ENCODE data around the gene PMM2. TPM values are rescaled to one million over a fixed set of nuclear protein-coding genes. Genes with fewer than 3 reads are reported as not detected.
"Not testable (repeated sequence)": the region's sequence is repeated elsewhere in the genome, so short reads cannot be mapped to it uniquely, and the experiment has no call there.

PMM2 gene
- total RNA-seq, 2 experiments from 2014 or later = 41.7 to 41.8 TPM

GRCh38 chr16:8831871-8832716 is 34.5 kb downstream of the PMM2 start:
- H3K27me3 Mint-ChIP-seq = no peaks in the 10 kb centered on the region
- peaks cover 29% of the 10 kb centered on the region for H3K4me1 Mint-ChIP-seq
- ChIA-PET POLR2A (interaction anchor here (1.0 to 1.3 kb wide), 2 partner anchors 31 to 36 kb away, joined by 3 to 4 read pairs; partner anchors contain the start of gene CARHSP1), CTCF (interaction anchor here (1.1 kb wide), 1 partner anchor 20 kb away, joined by 3 read pairs; no protein-coding TSS in a partner anchor)
- H3K36me3 Mint-ChIP-seq (ENCODE audit: low read depth) = peaks cover 56% of the 10 kb centered on the region
- no peak for DNase-seq
- no peak overlapping the region for H3K4me3 Mint-ChIP-seq
- H3K9me3 Mint-ChIP-seq = no peaks in the 10 kb centered on the region
- peak overlapping the region; percentile 34 for H3K27ac Mint-ChIP-seq

- Mint-ChIP-seq H3K9me3 (no peaks in the 10 kb centered on the region), H3K4me3 (no peak overlapping the region), H3K36me3 (ENCODE audit: low read depth) (peaks cover 55% of the 10 kb centered on the region), H3K27me3 (no peaks in the 10 kb centered on the region), H3K27ac (peak overlapping the region; percentile 34), H3K4me1 (peaks cover 29% of the 10 kb centered on the region)
- POLR2A ChIA-PET = interaction anchor here (1.0 to 1.3 kb wide), 2 partner anchors 32 to 36 kb away, joined by 3 to 4 read pairs; partner anchors contain the start of gene CARHSP1
- no peak for DNase-seq
- CTCF ChIA-PET = no interaction called here
These were observed 35.1 kb downstream of the PMM2 start for GRCh38 chr16:8832717-8833105.

GRCh38 chr16:8836797-8837196 is 39.2 kb downstream of the PMM2 start:
- H3K27ac Mint-ChIP-seq, CTCF ChIA-PET, H3K9me3 Mint-ChIP-seq, DNase-seq, H3K4me3 Mint-ChIP-seq, POLR2A ChIA-PET, H3K27me3 Mint-ChIP-seq: not testable (repeated sequence)
- H3K36me3 Mint-ChIP-seq (ENCODE audit: low read depth) = peaks cover 20% of the 10 kb centered on the region
- H3K4me1 Mint-ChIP-seq = peaks cover 26% of the 10 kb centered on the region

- DNase-seq, H3K27ac Mint-ChIP-seq, H3K4me3 Mint-ChIP-seq, CTCF ChIA-PET, POLR2A ChIA-PET, H3K9me3 Mint-ChIP-seq, H3K27me3 Mint-ChIP-seq: not testable (repeated sequence)
- Mint-ChIP-seq H3K4me1 (peaks cover 27% of the 10 kb centered on the region), H3K36me3 (ENCODE audit: low read depth) (peaks cover 20% of the 10 kb centered on the region)
These were observed 40.0 kb downstream of the PMM2 start for GRCh38 chr16:8837594-8837993.

- H3K4me3 Mint-ChIP-seq = peak overlapping the region; percentile 56
- POLR2A ChIA-PET, H3K9me3 Mint-ChIP-seq, CTCF ChIA-PET, H3K27me3 Mint-ChIP-seq, DNase-seq: not testable (repeated sequence)
- peaks cover 31% of the 10 kb centered on the region for H3K36me3 Mint-ChIP-seq (ENCODE audit: low read depth)
- peaks cover 18% of the 10 kb centered on the region for H3K4me1 Mint-ChIP-seq
- H3K27ac Mint-ChIP-seq = peak overlapping the region; percentile 75
These were observed 44.4 kb downstream of the PMM2 start for GRCh38 chr16:8842016-8842415.

GRCh38 chr16:8843296-8843695 is 45.7 kb downstream of the PMM2 start:
- H3K27ac Mint-ChIP-seq, H3K27me3 Mint-ChIP-seq, H3K9me3 Mint-ChIP-seq, POLR2A ChIA-PET, CTCF ChIA-PET, DNase-seq: not testable (repeated sequence)
- Mint-ChIP-seq H3K4me3 (peak overlapping the region; percentile 33), H3K4me1 (peaks cover 18% of the 10 kb centered on the region), H3K36me3 (ENCODE audit: low read depth) (peaks cover 38% of the 10 kb centered on the region)

- no peak overlapping the region for H3K27ac Mint-ChIP-seq
- H3K4me3 Mint-ChIP-seq = no peak overlapping the region
- peaks cover 33% of the 10 kb centered on the region for H3K4me1 Mint-ChIP-seq
- ChIA-PET CTCF (interaction anchor here (1.5 kb wide), 1 partner anchor 163 kb away, joined by 3 read pairs; no protein-coding TSS in a partner anchor), POLR2A (no interaction called here)
- peaks cover 54% of the 10 kb centered on the region for H3K36me3 Mint-ChIP-seq (ENCODE audit: low read depth)
- no peak for DNase-seq
- H3K27me3 Mint-ChIP-seq = no peaks in the 10 kb centered on the region
- no peaks in the 10 kb centered on the region for H3K9me3 Mint-ChIP-seq
These were observed 48.2 kb downstream of the PMM2 start for GRCh38 chr16:8845699-8846298.

- H3K36me3 Mint-ChIP-seq (ENCODE audit: low read depth) = peaks cover 58% of the 10 kb centered on the region
- ChIA-PET CTCF (interaction anchor here (1.5 kb wide), 1 partner anchor 162 kb away, joined by 3 read pairs; no protein-coding TSS in a partner anchor), POLR2A (no interaction called here)
- no peaks in the 10 kb centered on the region for H3K27me3 Mint-ChIP-seq
- peaks cover 39% of the 10 kb centered on the region for H3K4me1 Mint-ChIP-seq
- no peak for DNase-seq
- no peak overlapping the region for H3K4me3 Mint-ChIP-seq
- H3K27ac Mint-ChIP-seq = no peak overlapping the region
- no peaks in the 10 kb centered on the region for H3K9me3 Mint-ChIP-seq
These were observed 48.8 kb downstream of the PMM2 start for GRCh38 chr16:8846401-8846932.

GRCh38 chr16:8847145-8847544 is 49.5 kb downstream of the PMM2 start:
- no peaks in the 10 kb centered on the region for H3K9me3 Mint-ChIP-seq
- H3K27me3 Mint-ChIP-seq = no peaks in the 10 kb centered on the region
- peaks cover 59% of the 10 kb centered on the region for H3K36me3 Mint-ChIP-seq (ENCODE audit: low read depth)
- peaks cover 35% of the 10 kb centered on the region for H3K4me1 Mint-ChIP-seq
- H3K27ac Mint-ChIP-seq = peak overlapping the region; percentile 44
- H3K4me3 Mint-ChIP-seq = no peak overlapping the region
- ChIA-PET POLR2A (interaction anchor here (1.0 kb wide), 1 partner anchor 14 kb away, joined by 3 read pairs; no protein-coding TSS in a partner anchor), CTCF (interaction anchor here (0.7 to 1.5 kb wide), 2 partner anchors 30 to 162 kb away, joined by 3 to 4 read pairs; no protein-coding TSS in a partner anchor)
- no peak for DNase-seq

- H3K27me3 Mint-ChIP-seq = no peaks in the 10 kb centered on the region
- H3K9me3 Mint-ChIP-seq = no peaks in the 10 kb centered on the region
- H3K27ac Mint-ChIP-seq = no peak overlapping the region
- H3K4me1 Mint-ChIP-seq = peaks cover 32% of the 10 kb centered on the region
- CTCF ChIA-PET = interaction anchor here (0.7 to 1.5 kb wide), 2 partner anchors 31 to 161 kb away, joined by 3 to 4 read pairs; no protein-coding TSS in a partner anchor
- H3K4me3 Mint-ChIP-seq = no peak overlapping the region
- POLR2A ChIA-PET = interaction anchor here (1.0 kb wide), 1 partner anchor 14 kb away, joined by 3 read pairs; no protein-coding TSS in a partner anchor
- peaks cover 55% of the 10 kb centered on the region for H3K36me3 Mint-ChIP-seq (ENCODE audit: low read depth)
- no peak for DNase-seq
These were observed 50.0 kb downstream of the PMM2 start for GRCh38 chr16:8847623-8848022.

GRCh38 chr16:8848231-8848938 is 50.7 kb downstream of the PMM2 start:
- Mint-ChIP-seq H3K4me3 (no peak overlapping the region), H3K27ac (no peak overlapping the region), H3K27me3 (no peaks in the 10 kb centered on the region), H3K4me1 (peaks cover 37% of the 10 kb centered on the region), H3K9me3 (no peaks in the 10 kb centered on the region), H3K36me3 (ENCODE audit: low read depth) (peaks cover 60% of the 10 kb centered on the region)
- no peak for DNase-seq
- POLR2A ChIA-PET = no interaction called here
- CTCF ChIA-PET = no interaction called here

GRCh38 chr16:8848939-8849391 is 51.3 kb downstream of the PMM2 start:
- Mint-ChIP-seq H3K4me1 (peaks cover 42% of the 10 kb centered on the region), H3K4me3 (no peak overlapping the region), H3K27me3 (no peaks in the 10 kb centered on the region), H3K27ac (no peak overlapping the region), H3K9me3 (no peaks in the 10 kb centered on the region), H3K36me3 (ENCODE audit: low read depth) (peaks cover 64% of the 10 kb centered on the region)
- CTCF ChIA-PET = no interaction called here
- POLR2A ChIA-PET = no interaction called here
- no peak for DNase-seq

Data from activated CD4-positive, alpha-beta memory T cell treated with anti-CD3 and anti-CD28 coated beads, Interleukin-2, amount 10 ng/mL, durations not matched to agents 7 days and 5 days (primary cell).